H1 (cell line): ENCODE data around the gene ALDH1B1. TPM values are rescaled to one million over a fixed set of nuclear protein-coding genes. Genes with fewer than 3 reads are reported as not detected.

Source experiments
- ASH2L ChIP-seq: fragments of 200-600, 300-600 bp; sonication (generic); IDR thresholded peaks from one replicate; pipeline ENCODE4 v1.7.1; 2017; ENCODE audit warnings: low read length
- ATF2 ChIP-seq: IDR thresholded peaks from 2 replicates; pipeline ENCODE4 v1.6.1; 2012; ENCODE audit warnings: low read length, inconsistent platforms
- CHD7 ChIP-seq: fragments of 300-600 bp; sonication (generic); IDR thresholded peaks from 2 replicates; pipeline ENCODE4 v1.7.1; 2012; ENCODE audit warnings: low read length, moderate library complexity, mild to moderate bottlenecking, inconsistent platforms; ENCODE audit not compliant: insufficient replicate concordance
- CTBP2 ChIP-seq: IDR thresholded peaks from 2 replicates; pipeline ENCODE4 v1.7.0; 2011; ENCODE audit warnings: borderline replicate concordance, mild to moderate bottlenecking, moderate library complexity, mixed read lengths, low read length; ENCODE audit not compliant: insufficient read depth, insufficient read length
- PHF8 ChIP-seq: fragments of 200-600 bp; sonication (generic); conservative IDR thresholded peaks from 2 replicates; pipeline ENCODE4 v1.7.1; 2012; ENCODE audit warnings: low read depth, mild to moderate bottlenecking, inconsistent platforms, low read length, moderate library complexity
- SIN3A ChIP-seq, 2 experiments: IDR thresholded peaks in 1 of 2; conservative IDR thresholded peaks in 1 of 2; 2 replicates each; pipeline ENCODE4 v1.6.1; 2011 to 2012; ENCODE audit warnings: low read length in 2 of 2, improper control_type of control experiment in 1 of 2, low read depth in 1 of 2, mild to moderate bottlenecking in 1 of 2
- SP2 ChIP-seq: IDR thresholded peaks from 2 replicates; pipeline ENCODE4 v1.6.1; 2012; ENCODE audit warnings: mild to moderate bottlenecking, low read length, inconsistent platforms
- YY1 ChIP-seq: IDR thresholded peaks from 2 replicates; pipeline ENCODE4 v1.6.1; 2011; ENCODE audit warnings: low read depth, mild to moderate bottlenecking, low read length
- polyA plus RNA-seq, 7 experiments: library from polyadenylated mRNA; depleted of rRNA in 3 of 7; stranded (reverse) in 5 of 7; unstranded in 2 of 7; fragments of >200 nt in 5 of 7; fragments of 200-250 nt in 2 of 7; gene quantifications; 1 replicate in 5 of 7; 2 replicates in 1 of 7; 4 replicates in 1 of 7; pipeline versions ENCODE4 v1.2.1 to v1.2.3, GENCODE V29; 2011 to 2013; ENCODE audit warnings: missing spikeins in 2 of 7, mixed read lengths in 2 of 7
- total RNA-seq: library from RNA; stranded (reverse); fragmentation: NEBNext Ultra II Directional; extraction: Animal tissue kit (Norgen Biotek cat#: 25700); gene quantifications from 2 replicates; pipeline ENCODE4 v1.2.1, GENCODE V29; 2021

ALDH1B1 gene
- total and polyA plus RNA-seq, 2 of the 8 experiments (the other 6 are each of a cell fraction or from before 2014, with no cell fraction given), result 41.6 to 78.7 TPM

DNA sequence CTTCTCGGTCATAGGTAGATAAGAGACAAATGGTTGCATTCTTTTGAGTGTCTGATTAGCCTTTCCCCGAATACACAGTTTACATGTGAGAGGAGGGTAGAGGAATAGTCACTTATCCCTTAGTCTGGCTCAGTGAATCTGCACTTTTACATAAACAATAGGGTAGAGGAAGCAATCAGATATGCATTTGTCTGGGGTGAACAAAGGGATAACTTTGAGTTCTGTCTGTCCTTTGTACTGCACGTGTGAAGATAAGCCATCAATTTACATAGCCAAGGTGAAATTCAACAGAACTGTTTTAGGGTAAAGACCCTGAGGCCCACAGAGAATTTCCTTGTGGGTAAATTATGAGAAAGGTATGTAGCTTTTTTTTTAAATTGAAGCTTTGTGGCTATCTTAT, 41.9 kb downstream of the ALDH1B1 start (continued):
- TF ChIP-seq CHD7 (no peak), SIN3A (conservative IDR thresholded peaks at IDR 0.05 in 1 of 2, IDR thresholded peaks at IDR 0.05 in 1 of 2; ENCODE audit: low read depth in 1 of 2, low read length in 2 of 2) (no peak), CTBP2 (no peak), PHF8 (no peak), ASH2L (no peak), SP2 (no peak), ATF2 (no peak), YY1 (no peak)
